Endothelial cell of umbilical vein (primary cell): ENCODE measurements around the gene BACH2.
"Not testable (repeated sequence)": the region's sequence is repeated elsewhere in the genome, so short reads cannot be mapped to it uniquely, and the experiment has no call there.

ENCODE experiments used
- EZH2 ChIP-seq: IDR thresholded peaks from 2 replicates; pipeline ENCODE4 v1.6.1; 2012; ENCODE audit warnings: borderline replicate concordance, low read depth, mild to moderate bottlenecking, moderate library complexity, low read length, inconsistent platforms; ENCODE audit not compliant: severe bottlenecking
- FOS ChIP-seq: IDR thresholded peaks from 2 replicates; pipeline ENCODE4 v1.6.1; 2011; ENCODE audit warnings: mild to moderate bottlenecking, low read length, moderate library complexity, borderline replicate concordance; ENCODE audit not compliant: insufficient read depth
- JUN ChIP-seq: IDR thresholded peaks from 2 replicates; pipeline ENCODE4 v1.6.1; 2011; ENCODE audit warnings: borderline replicate concordance, low read depth; ENCODE audit not compliant: insufficient read length, insufficient read depth
- MYC ChIP-seq: IDR thresholded peaks from one replicate; pipeline ENCODE4 v1.6.1; 2011; ENCODE audit warnings: mild to moderate bottlenecking, low read depth, low read length
- POLR2A ChIP-seq: IDR thresholded peaks from 2 replicates; pipeline ENCODE4 v1.6.1; 2012; ENCODE audit warnings: low read depth, mild to moderate bottlenecking, control low read depth, low read length
- TF ChIP-seq, protein P1 (sequence below), 2 donors: IDR thresholded peaks; 1 replicate in 1 of 2; 2 replicates in 1 of 2; pipeline ENCODE4 v1.5.1; 2011; ENCODE audit warnings: low read length in 2 of 2, mild to moderate bottlenecking in 2 of 2, moderate library complexity in 2 of 2, control low read depth in 1 of 2, inconsistent platforms in 1 of 2, low read depth in 1 of 2; ENCODE audit not compliant: insufficient read depth in 1 of 2; ENCODE audit errors: extremely low read depth in 1 of 2

DNA sequence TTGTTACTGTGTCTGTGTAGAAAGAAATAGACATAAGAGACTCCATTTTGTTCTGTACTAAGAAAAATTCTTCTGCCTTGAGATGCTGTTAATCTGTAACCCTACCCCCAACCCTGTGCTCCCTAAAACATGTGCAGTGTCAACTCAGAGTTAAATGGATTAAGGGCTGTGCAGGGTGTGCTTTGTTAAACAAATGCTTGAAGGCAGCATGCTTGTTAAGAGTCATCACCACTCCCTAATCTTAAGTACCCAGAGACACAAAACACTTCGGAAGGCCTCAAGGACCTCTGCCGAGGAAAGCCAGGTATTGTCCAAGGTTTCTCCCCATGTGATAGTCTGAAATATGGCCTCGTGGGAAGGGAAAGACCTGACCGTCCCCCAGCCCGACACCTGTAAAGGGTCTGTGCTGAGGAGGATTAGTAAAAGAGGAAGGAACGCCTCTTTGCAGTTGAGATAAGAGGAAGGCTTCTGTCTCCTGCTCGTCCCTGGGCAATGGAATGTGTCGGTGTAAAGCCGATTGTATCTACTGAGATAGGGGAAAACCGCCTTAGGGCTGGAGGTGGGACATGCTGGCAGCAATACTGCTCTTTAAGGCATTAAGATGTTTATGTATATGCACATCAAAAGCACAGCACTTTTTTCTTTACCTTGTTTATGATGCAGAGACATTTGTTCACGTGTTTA lies 405.7 kb downstream of the BACH2 start:
- TF ChIP-seq POLR2A, MYC, FOS, JUN, EZH2: not testable (repeated sequence)
- TF ChIP-seq, protein P1, sequence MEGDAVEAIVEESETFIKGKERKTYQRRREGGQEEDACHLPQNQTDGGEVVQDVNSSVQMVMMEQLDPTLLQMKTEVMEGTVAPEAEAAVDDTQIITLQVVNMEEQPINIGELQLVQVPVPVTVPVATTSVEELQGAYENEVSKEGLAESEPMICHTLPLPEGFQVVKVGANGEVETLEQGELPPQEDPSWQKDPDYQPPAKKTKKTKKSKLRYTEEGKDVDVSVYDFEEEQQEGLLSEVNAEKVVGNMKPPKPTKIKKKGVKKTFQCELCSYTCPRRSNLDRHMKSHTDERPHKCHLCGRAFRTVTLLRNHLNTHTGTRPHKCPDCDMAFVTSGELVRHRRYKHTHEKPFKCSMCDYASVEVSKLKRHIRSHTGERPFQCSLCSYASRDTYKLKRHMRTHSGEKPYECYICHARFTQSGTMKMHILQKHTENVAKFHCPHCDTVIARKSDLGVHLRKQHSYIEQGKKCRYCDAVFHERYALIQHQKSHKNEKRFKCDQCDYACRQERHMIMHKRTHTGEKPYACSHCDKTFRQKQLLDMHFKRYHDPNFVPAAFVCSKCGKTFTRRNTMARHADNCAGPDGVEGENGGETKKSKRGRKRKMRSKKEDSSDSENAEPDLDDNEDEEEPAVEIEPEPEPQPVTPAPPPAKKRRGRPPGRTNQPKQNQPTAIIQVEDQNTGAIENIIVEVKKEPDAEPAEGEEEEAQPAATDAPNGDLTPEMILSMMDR (IDR thresholded peaks at IDR 0.05; ENCODE audit: extremely low read depth in 1 of 2, insufficient read depth in 1 of 2, low read depth in 1 of 2, low read length in 2 of 2) = not testable (repeated sequence)
